K562 (cell line): ENCODE measurements around the gene NPFF. TPM values are rescaled to one million over a fixed set of nuclear protein-coding genes. Genes with fewer than 3 reads are reported as not detected.

ENCODE experiments used
- ATAC-seq: fragments of 200-7000 bp; cut with Tn5 transposase; 3 replicates; pipeline ENCODE4 v1.9.1; 2020; ENCODE audit warnings: moderate library complexity
- BruUV-seq: library from RNA; stranded (reverse); fragments of 400-500 nt; replicated peaks from 2 replicates; lab custom pipeline; 2021; lab: Mats Ljungman, UMichigan
- CTCF ChIA-PET: fragments of 300-600 bp; formaldehyde crosslinking; extraction: SDS; loops from one replicate; lab custom pipeline; 2021; ENCODE audit warnings: low intra/inter-chr PET ratio; lab: Yijun Ruan, JAX
- POLR2A ChIA-PET: fragments of 300-600, 350-650 bp; sonication (Branson Sonifier 250); formaldehyde crosslinking; extraction: SDS; loops from one replicate; lab custom pipeline; 2021; ENCODE audit warnings: antibody characterized with exemption, inconsistent platforms; lab: Yijun Ruan, JAX
- DNase-seq, 4 experiments: peaks; one replicate each; pipeline versions ENCODE4 v3.0.0 to v3.0.0-alpha.2; 2011 to 2018; ENCODE audit warnings: low spot score in 3 of 4, mixed read lengths in 3 of 4; ENCODE audit errors: extremely low read depth in 1 of 4
- FAIRE-seq: peaks from 2 replicates; lab custom pipeline; 2011; peaks lifted over from hg19 to GRCh38; lab: Jason Lieb, UNC
- H2AFZ ChIP-seq: 2 replicates; pipeline ENCODE4 v1.6.0; 2011; ENCODE audit warnings: low read depth, low read length, control low read depth, inconsistent platforms
- H3K27ac ChIP-seq: fragments of 200-600 bp; 3 replicates; pipeline ENCODE4 v1.8.0; 2011; ENCODE audit warnings: low read depth, mild to moderate bottlenecking, control low read depth, inconsistent platforms, low read length, moderate library complexity, mixed read lengths; ENCODE audit errors: extremely low read depth
- H3K27me3 ChIP-seq, 2 experiments: fragments of 300-600 bp in 1 of 2; 2 replicates in 1 of 2; 3 replicates in 1 of 2; pipeline versions ENCODE4 v1.6.0 to v1.8.0; 2011; ENCODE audit warnings: inconsistent platforms in 2 of 2, low read length in 2 of 2, mild to moderate bottlenecking in 1 of 2, mixed read lengths in 1 of 2, moderate library complexity in 1 of 2; ENCODE audit not compliant: control insufficient read depth in 2 of 2, insufficient read depth in 2 of 2
- H3K36me3 ChIP-seq: fragments of 300-600 bp; 3 replicates; pipeline ENCODE4 v1.8.0; 2011; ENCODE audit warnings: mild to moderate bottlenecking, low read length, inconsistent platforms; ENCODE audit not compliant: control insufficient read depth, insufficient read depth
- H3K4me1 ChIP-seq, 2 experiments: fragments of 200-600 bp in 1 of 2; replicated peaks in 1 of 2; 2 replicates in 1 of 2; 3 replicates in 1 of 2; pipeline versions ENCODE4 v1.5.1 to v1.8.0; 2011; ENCODE audit warnings: inconsistent platforms in 2 of 2, low read length in 2 of 2, mild to moderate bottlenecking in 1 of 2, mixed read lengths in 1 of 2, moderate library complexity in 1 of 2; ENCODE audit not compliant: control insufficient read depth in 2 of 2, insufficient read depth in 2 of 2
- H3K4me2 ChIP-seq: 2 replicates; pipeline ENCODE4 v1.6.1; 2011; ENCODE audit warnings: low read length, control low read depth, inconsistent platforms, mixed read lengths; ENCODE audit not compliant: insufficient read depth
- H3K4me3 ChIP-seq: fragments of 200-600 bp; sonication (generic), shearing (Covaris generic); 2 replicates; pipeline ENCODE4 v1.5.1; 2016; ENCODE audit warnings: control low read depth, inconsistent platforms
- H3K79me2 ChIP-seq: fragments of 200-600 bp; 3 replicates; pipeline ENCODE4 v1.8.0; 2011; ENCODE audit warnings: low read length, inconsistent platforms; ENCODE audit not compliant: control insufficient read depth, insufficient read depth
- H3K9ac ChIP-seq, 2 experiments: 2 replicates each; pipeline versions ENCODE4 v1.6.0 to v1.6.1; 2011; ENCODE audit warnings: low read depth in 2 of 2, low read length in 2 of 2, control low read depth in 1 of 2, inconsistent platforms in 1 of 2, mild to moderate bottlenecking in 1 of 2, mixed read lengths in 1 of 2; ENCODE audit not compliant: insufficient read depth in 1 of 2
- H3K9me1 ChIP-seq: one replicate; pipeline ENCODE4 v1.6.0; 2011; ENCODE audit warnings: inconsistent platforms, mild to moderate bottlenecking, low read length, moderate library complexity; ENCODE audit not compliant: control insufficient read depth, insufficient read depth
- H3K9me3 ChIP-seq: replicated peaks from 2 replicates; pipeline ENCODE4 v1.5.1; 2011; ENCODE audit warnings: low read depth, low read length, inconsistent platforms; ENCODE audit not compliant: control insufficient read depth, insufficient read depth
- H4K20me1 ChIP-seq: replicated peaks from 2 replicates; pipeline ENCODE4 v1.6.1; 2011; ENCODE audit warnings: low read length, inconsistent platforms, mixed read lengths; ENCODE audit not compliant: control insufficient read depth, insufficient read depth
- ZNF24 ChIP-seq: fragments of 450-650 bp; IDR thresholded peaks from 2 replicates; pipeline ENCODE4 v1.6.1; 2016
- WGBS: fragments of 100-300 bp; shearing (Covaris generic); methylation state at CpG from one replicate; pipeline ENCODE4 v1.1.6; 2016; ENCODE audit warnings: low coverage, mixed read lengths; ENCODE audit not compliant: insufficient coverage; ENCODE audit errors: missing lambda C conversion rate; 5-methylcytosine and 5-hydroxymethylcytosine counted together
- in situ Hi-C: fragments of 300-500 bp; cut with MboI; formaldehyde crosslinking; loops from 4 replicates; pipeline ENCODE4 v1.15.0; 2018; ENCODE audit warnings: inconsistent platforms, mixed read lengths
- intact Hi-C: fragments of 100-400 bp; cut with micrococcal nuclease; formaldehyde crosslinking; loops from 2 replicates; pipeline ENCODE4 v1.14.2; 2022
- polyA plus RNA-seq, 8 experiments: library from polyadenylated mRNA; depleted of rRNA in 4 of 8; stranded (reverse) in 5 of 8; unstranded in 3 of 8; fragments of >200 nt; fragmentation: Nextera tagmentation in 2 of 8; fragmentation: Illumina TruSeq in 1 of 8; extraction: Ambion mirVana in 2 of 8; extraction: Trizol in 1 of 8; gene quantifications; 2 replicates each; pipeline versions ENCODE4 v1.2.1 to v1.2.3, GENCODE V29; 2011 to 2014; ENCODE audit warnings: inconsistent platforms in 1 of 8, missing spikeins in 1 of 8
- total RNA-seq, 7 experiments: library from RNA; depleted of rRNA in 6 of 7; stranded (reverse); fragments of >200 nt in 6 of 7; fragmentation: Illumina TruSeq in 2 of 7; extraction: Trizol in 2 of 7; gene quantifications; 2 replicates each; pipeline versions ENCODE4 v1.2.1 to v1.2.3, GENCODE V29; 2011 to 2021; ENCODE audit warnings: low replicate concordance in 1 of 7
- TF ChIP-seq, protein P1 (sequence below): fragments of 250-450 bp; sonication (Bioruptor Pico); IDR thresholded peaks from 2 replicates; pipeline ENCODE4 v1.5.0; 2021; ENCODE audit warnings: mild to moderate bottlenecking, borderline replicate concordance
- TF ChIP-seq, protein P2 (sequence below): fragments of 250-450 bp; sonication (Bioruptor Pico); IDR thresholded peaks from 2 replicates; pipeline ENCODE4 v1.4.0; 2020; ENCODE audit warnings: mild to moderate bottlenecking, moderate library complexity

Gene NPFF
- total and polyA plus RNA-seq, 9 of the 15 experiments (the other 6 are each of a cell fraction or from before 2014, with no cell fraction given), result 0.15 to 1.2 (median 0.55) TPM; not detected in 6

DNA sequence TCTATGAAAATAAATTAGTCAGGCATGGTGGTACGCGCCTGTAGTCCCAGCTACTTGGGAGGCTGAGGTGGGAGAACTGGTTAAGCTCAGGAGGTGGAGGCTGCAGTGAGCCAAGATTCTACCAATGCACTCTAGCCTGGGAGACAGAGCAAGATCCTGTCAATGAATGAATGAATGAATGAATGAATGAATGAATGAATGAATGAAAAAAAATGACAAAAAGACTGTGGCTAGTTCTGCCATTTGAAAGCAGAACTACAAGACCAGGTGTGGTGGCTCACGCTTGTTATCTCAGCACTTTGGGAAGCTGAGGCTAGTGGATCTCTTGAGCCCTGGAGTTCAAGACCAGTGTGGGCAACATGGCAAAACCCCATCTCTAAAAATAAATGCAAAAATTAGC lies 32.2 kb upstream of the NPFF start:
- TF ChIP-seq, protein P1, sequence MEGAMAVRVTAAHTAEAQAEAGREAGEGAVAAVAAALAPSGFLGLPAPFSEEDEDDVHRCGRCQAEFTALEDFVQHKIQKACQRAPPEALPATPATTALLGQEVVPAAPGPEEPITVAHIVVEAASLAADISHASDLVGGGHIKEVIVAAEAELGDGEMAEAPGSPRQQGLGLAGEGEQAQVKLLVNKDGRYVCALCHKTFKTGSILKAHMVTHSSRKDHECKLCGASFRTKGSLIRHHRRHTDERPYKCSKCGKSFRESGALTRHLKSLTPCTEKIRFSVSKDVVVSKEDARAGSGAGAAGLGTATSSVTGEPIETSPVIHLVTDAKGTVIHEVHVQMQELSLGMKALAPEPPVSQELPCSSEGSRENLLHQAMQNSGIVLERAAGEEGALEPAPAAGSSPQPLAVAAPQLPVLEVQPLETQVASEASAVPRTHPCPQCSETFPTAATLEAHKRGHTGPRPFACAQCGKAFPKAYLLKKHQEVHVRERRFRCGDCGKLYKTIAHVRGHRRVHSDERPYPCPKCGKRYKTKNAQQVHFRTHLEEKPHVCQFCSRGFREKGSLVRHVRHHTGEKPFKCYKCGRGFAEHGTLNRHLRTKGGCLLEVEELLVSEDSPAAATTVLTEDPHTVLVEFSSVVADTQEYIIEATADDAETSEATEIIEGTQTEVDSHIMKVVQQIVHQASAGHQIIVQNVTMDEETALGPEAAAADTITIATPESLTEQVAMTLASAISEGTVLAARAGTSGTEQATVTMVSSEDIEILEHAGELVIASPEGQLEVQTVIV, result no peak
- TF ChIP-seq, protein P2, sequence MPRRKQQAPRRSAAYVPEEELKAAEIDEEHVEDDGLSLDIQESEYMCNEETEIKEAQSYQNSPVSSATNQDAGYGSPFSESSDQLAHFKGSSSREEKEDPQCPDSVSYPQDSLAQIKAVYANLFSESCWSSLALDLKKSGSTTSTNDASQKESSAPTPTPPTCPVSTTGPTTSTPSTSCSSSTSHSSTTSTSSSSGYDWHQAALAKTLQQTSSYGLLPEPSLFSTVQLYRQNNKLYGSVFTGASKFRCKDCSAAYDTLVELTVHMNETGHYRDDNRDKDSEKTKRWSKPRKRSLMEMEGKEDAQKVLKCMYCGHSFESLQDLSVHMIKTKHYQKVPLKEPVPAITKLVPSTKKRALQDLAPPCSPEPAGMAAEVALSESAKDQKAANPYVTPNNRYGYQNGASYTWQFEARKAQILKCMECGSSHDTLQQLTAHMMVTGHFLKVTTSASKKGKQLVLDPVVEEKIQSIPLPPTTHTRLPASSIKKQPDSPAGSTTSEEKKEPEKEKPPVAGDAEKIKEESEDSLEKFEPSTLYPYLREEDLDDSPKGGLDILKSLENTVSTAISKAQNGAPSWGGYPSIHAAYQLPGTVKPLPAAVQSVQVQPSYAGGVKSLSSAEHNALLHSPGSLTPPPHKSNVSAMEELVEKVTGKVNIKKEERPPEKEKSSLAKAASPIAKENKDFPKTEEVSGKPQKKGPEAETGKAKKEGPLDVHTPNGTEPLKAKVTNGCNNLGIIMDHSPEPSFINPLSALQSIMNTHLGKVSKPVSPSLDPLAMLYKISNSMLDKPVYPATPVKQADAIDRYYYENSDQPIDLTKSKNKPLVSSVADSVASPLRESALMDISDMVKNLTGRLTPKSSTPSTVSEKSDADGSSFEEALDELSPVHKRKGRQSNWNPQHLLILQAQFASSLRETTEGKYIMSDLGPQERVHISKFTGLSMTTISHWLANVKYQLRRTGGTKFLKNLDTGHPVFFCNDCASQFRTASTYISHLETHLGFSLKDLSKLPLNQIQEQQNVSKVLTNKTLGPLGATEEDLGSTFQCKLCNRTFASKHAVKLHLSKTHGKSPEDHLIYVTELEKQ (CRISPR knock-in tag), result no peak
- peak; percentile 95 for TF ChIP-seq ZNF24
- ChIA-PET POLR2A (interaction anchor here (0.6 to 1.6 kb wide), 3 partner anchors 39 to 124 kb away, joined by 3 read pairs; partner anchors contain the start of gene TARBP2), CTCF (no interaction called here)
- in situ Hi-C loops (no loop called here), intact Hi-C loops (no loop called here)
- Histone ChIP-seq H3K4me3 (no peak overlapping the region), H3K36me3 (peaks cover 52% of the 10 kb centered on the region; the same call in 2 of the 3 replicates), H3K27me3 (no peaks in the 10 kb centered on the region), H3K9me1 (no peaks in the 10 kb centered on the region), H3K27ac (no peak overlapping the region), H3K9ac (no peak overlapping the region), H3K79me2 (no peaks in the 10 kb centered on the region), H3K9me3 (no peaks in the 10 kb centered on the region), H2AFZ (no peak overlapping the region), H3K4me1 (no peaks in the 10 kb centered on the region; a peak in 1 of 5 replicates), H3K4me2 (no peak overlapping the region), H4K20me1 (no peaks in the 10 kb centered on the region)
- DNase-seq, result no peak
- BruUV-seq, result no TSS peak
- ATAC-seq, result no peak
- FAIRE-seq, result no peak
- 92% methylated on average over 3 of the region's 3 CpGs for WGBS
